ENCODE measurements around the gene KRTAP12-2.
"Not testable (repeated sequence)": the region's sequence is repeated elsewhere in the genome, so short reads cannot be mapped to it uniquely, and the experiment has no call there.

The KRTAP12-2 gene

GRCh38 chr21:44702111-44702972, 35.6 kb upstream of the KRTAP12-2 start:
- DNase-seq = no peak

- no peak for DNase-seq
Measured at GRCh38 chr21:44701541-44701940, 34.8 kb upstream of the KRTAP12-2 start.

DNA sequence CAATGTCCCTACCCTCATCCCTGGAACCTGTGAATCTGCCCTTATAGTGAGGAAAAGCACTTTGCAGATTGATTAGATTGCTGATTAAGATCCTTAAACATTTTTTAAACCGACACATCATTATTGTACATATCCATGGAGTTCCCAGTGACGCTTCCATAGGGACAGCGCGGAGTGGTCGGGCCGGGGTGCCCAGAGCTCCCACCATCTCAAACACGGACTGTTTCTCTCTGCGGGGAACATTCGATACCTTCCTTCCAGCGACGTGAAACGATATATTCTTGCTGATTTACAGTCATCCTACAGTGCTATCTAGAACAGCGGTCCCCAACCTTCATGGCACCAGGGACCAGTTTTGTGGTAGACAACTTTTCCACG, 34.3 kb upstream of the KRTAP12-2 start:
- no peak for DNase-seq

GRCh38 chr21:44700101-44701022, 33.6 kb upstream of the KRTAP12-2 start:
- no peak for DNase-seq

- no peak for DNase-seq
Measured at GRCh38 chr21:44699502-44700001, 32.8 kb upstream of the KRTAP12-2 start.

- DNase-seq = no peak
Measured at GRCh38 chr21:44697811-44698734, 31.3 kb upstream of the KRTAP12-2 start.

- DNase-seq = not testable (repeated sequence)
Measured at GRCh38 chr21:44697172-44697810, 30.6 kb upstream of the KRTAP12-2 start, which contains the start of gene KRTAP10-12. KRTAP10-12 (plus strand) TSS chr21:44697172; CDS start chr21:44697202, 30 bp downstream.

- DNase-seq = no peak
Measured at GRCh38 chr21:44696572-44696971, 29.8 kb upstream of the KRTAP12-2 start.

DNA sequence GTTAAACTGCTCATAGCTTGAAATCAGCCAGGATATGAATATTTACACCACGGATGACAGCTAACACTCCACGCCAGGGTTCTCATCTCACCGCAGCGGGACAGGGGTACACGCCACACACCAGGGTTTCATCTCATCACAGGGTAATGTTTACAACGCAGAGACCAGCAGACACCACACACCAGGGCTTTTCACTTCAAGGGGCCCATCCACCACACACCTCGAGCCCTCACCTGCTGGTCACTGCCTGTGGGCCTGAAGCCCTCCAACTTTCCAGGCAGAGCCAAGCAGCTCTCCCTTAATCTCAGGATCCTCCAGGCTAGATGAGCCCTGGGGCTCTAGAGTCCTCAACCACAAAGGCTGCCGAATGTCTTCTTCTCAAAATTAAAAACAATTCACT, 28.9 kb upstream of the KRTAP12-2 start:
- DNase-seq = no peak

DNA sequence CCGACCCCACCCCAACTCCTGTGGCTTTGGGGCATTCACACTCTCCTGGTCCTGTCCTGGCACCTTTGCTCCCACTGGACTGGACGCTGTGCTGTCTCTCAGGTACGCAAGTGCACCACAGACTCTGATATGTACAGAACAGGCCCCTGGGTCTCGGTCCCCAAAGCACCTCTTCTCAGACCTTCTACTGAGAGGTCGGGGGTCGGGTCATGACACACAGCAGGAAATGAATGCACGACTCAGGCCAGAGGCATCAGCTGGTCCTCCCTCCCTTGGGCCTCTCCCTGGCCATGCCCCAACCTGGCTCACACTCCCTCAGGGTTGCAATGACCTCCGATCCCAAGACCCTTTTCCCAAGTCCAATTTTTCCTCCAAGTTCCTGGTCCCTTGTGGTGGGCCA, 28.5 kb upstream of the KRTAP12-2 start:
- no peak for DNase-seq

GRCh38 chr21:44694776-44695175, 28.0 kb upstream of the KRTAP12-2 start:
- DNase-seq = no peak

- DNase-seq = no peak
Measured at GRCh38 chr21:44692798-44693512, 26.2 kb upstream of the KRTAP12-2 start.

- no peak for DNase-seq
Measured at GRCh38 chr21:44691686-44692085, 25.0 kb upstream of the KRTAP12-2 start.

DNA sequence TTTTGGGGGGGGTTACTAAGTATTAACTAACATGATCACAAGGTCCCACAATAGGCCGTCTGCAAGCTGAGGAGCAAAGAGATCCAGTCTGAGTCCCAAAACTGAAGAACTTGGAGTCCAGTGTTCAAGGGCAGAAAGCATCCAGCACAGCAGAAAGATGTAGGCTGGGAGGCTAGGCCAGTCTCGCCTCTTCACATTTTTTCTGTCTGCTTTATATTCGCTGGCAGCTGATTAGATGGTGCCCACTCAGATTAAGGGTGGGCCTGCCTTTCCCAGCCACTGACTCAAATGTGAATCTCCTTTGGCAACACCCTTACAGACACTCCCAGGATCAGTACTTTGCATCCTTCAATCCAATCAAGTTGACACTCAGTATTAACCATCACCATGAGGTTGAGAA, 23.0 kb upstream of the KRTAP12-2 start:
- DNase-seq = not testable (repeated sequence)

DNA sequence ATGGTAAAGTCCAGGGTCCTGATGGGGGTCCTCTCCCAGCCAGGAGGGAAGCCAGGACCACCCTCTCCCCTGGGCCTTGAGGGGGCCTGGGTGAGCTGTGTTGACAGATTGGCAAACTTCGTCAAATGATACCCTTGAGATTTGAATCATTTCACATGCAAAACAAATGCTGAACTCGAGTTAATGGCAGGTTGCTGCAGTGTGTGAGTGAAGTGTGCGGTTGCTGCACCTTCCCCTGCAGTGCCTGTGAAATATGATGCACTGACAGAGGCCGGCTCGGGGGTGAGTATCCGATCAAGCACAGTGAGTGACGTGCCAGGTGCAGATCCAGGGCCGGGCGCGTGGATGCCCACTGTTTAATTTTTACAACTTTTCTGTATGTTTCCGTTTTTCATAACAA, 20.9 kb upstream of the KRTAP12-2 start:
- no peak for DNase-seq

DNA sequence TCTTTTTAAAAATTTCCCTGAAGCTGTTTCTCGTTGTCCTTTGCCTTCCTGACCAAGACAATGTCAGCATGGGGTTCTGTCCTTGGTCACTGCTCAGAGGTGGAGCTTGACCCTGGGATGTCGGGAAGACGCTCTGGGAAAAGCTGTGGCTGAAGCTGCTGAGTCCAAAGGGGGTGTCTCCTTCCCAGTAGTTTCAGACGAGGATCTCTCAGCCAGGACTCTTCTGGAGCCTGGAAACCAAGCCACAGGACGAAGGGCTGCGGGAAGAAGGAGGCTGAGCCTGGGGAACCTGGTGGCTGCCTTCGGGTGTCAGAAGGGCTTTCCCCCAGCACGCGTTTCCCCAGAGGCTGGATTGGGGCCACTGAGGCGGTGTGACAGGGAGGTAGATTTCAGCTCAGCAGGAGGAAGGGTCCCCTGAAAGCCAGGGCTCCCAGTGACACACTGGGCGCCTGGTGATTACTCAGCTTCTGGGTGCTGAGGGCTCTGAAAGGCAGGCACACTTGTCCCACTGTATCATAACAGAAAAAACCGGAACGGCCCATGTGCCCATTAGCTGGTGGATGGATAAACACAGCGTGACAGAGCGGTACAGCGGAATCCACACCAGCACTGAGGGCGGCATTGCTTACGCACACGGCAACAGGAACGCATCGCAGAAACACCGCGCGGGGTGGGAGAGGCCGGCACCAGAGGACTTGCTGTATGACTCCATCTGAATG, 20.3 kb upstream of the KRTAP12-2 start:
- no peak for DNase-seq

- no peak for DNase-seq
Measured at GRCh38 chr21:44686000-44686781, 19.5 kb upstream of the KRTAP12-2 start.

DNA sequence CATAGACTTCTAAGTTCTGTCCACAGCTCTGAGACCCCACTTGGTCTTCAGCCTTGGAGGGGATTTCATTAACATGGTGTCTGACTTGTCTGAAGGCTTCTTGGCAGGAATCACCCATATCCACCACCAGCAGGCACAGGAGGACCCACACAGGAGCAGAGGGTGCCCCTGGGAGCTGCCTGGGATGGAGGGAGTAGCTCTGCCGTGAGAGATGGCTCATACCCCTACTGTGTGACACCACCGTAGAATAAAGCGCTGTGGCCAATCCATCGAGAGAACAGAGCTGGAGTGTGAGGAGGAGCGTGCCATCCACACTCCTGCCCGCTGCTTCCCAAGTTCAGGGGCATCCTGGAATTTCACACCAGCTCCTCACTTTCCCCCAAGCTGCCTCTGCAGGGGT, 18.3 kb upstream of the KRTAP12-2 start:
- DNase-seq = not testable (repeated sequence)

- no peak for DNase-seq
Measured at GRCh38 chr21:44684483-44684882, 17.8 kb upstream of the KRTAP12-2 start.

- DNase-seq = no peak
Measured at GRCh38 chr21:44684077-44684476, 17.4 kb upstream of the KRTAP12-2 start.
